IMR-90 (cell line): ENCODE data around the gene COPS9. TPM values are rescaled to one million over a fixed set of nuclear protein-coding genes. Genes with fewer than 3 reads are reported as not detected.

Experiments used
- ATAC-seq: fragments of 200-7000 bp; cut with Tn5 transposase; 2 replicates; pipeline ENCODE4 v1.9.1; 2020; ENCODE audit warnings: low read depth, mild to moderate bottlenecking, moderate library complexity
- BruUV-seq: library from RNA; stranded (reverse); fragments of 400-500 nt; replicated peaks from 2 replicates; lab custom pipeline; 2021; lab: Mats Ljungman, UMichigan
- CTCF ChIA-PET: fragments of 300-600 bp; formaldehyde crosslinking; extraction: SDS; loops from one replicate; lab custom pipeline; 2021; ENCODE audit warnings: antibody characterized with exemption; lab: Yijun Ruan, JAX
- POLR2A ChIA-PET: fragments of 300-600 bp; sonication (Branson Sonifier 250); formaldehyde crosslinking; loops from one replicate; lab custom pipeline; 2022; ENCODE audit warnings: antibody characterized with exemption; ENCODE audit not compliant: unreplicated experiment; lab: Charles Lee
- DNase-seq: peaks from one replicate; pipeline ENCODE4 v3.0.0; 2013
- H2AFZ ChIP-seq: replicated peaks from 2 replicates; pipeline ENCODE3; 2013; ENCODE audit warnings: low read length, mild to moderate bottlenecking; ENCODE audit not compliant: poor library complexity
- H2AK5ac ChIP-seq: 2 replicates; pipeline ENCODE4 v1.6.1; 2013; ENCODE audit warnings: low read depth, low read length, inconsistent platforms
- H2AK9ac ChIP-seq: replicated peaks from 2 replicates; pipeline ENCODE3; 2013; ENCODE audit warnings: mild to moderate bottlenecking, low read depth, low read length, moderate library complexity; ENCODE audit not compliant: poor library complexity
- H2BK120ac ChIP-seq: 2 replicates; pipeline ENCODE4 v1.6.1; 2013; ENCODE audit warnings: low read depth, low read length, inconsistent platforms
- H2BK15ac ChIP-seq: 3 replicates; pipeline ENCODE4 v1.6.1; 2013; ENCODE audit warnings: low read depth, low read length, inconsistent platforms
- H2BK20ac ChIP-seq: 2 replicates; pipeline ENCODE4 v1.6.1; 2013; ENCODE audit warnings: low read depth, mild to moderate bottlenecking, inconsistent platforms, low read length, moderate library complexity
- H2BK5ac ChIP-seq: 2 replicates; pipeline ENCODE4 v1.6.1; 2013; ENCODE audit warnings: mild to moderate bottlenecking, low read depth, low read length, inconsistent platforms; ENCODE audit not compliant: poor library complexity, severe bottlenecking
- H3K14ac ChIP-seq: replicated peaks from 2 replicates; pipeline ENCODE4 v1.6.1; 2013; ENCODE audit warnings: low read depth, low read length, inconsistent platforms
- H3K18ac ChIP-seq: 2 replicates; pipeline ENCODE4 v1.6.1; 2013; ENCODE audit warnings: low read depth, low read length, control low read depth
- H3K23ac ChIP-seq: 2 replicates; pipeline ENCODE4 v1.6.1; 2013; ENCODE audit warnings: low read depth, low read length, inconsistent platforms
- H3K27ac ChIP-seq: 2 replicates; pipeline ENCODE4 v1.5.1; 2013; ENCODE audit warnings: mild to moderate bottlenecking, control low read depth, low read length; ENCODE audit not compliant: insufficient read depth
- H3K27me3 ChIP-seq: 2 replicates; pipeline ENCODE4 v1.6.1; 2013; ENCODE audit warnings: low read length; ENCODE audit not compliant: control insufficient read depth, insufficient read depth
- H3K36me3 ChIP-seq: 2 replicates; pipeline ENCODE4 v1.6.1; 2013; ENCODE audit warnings: low read length, mixed read lengths; ENCODE audit not compliant: control insufficient read depth, insufficient read depth
- H3K4ac ChIP-seq: 2 replicates; pipeline ENCODE4 v1.6.1; 2013; ENCODE audit warnings: low read depth, low read length, inconsistent platforms
- H3K4me1 ChIP-seq: 2 replicates; pipeline ENCODE4 v1.6.1; 2013; ENCODE audit warnings: low read length, mixed read lengths; ENCODE audit not compliant: control insufficient read depth, insufficient read depth
- H3K4me2 ChIP-seq: 2 replicates; pipeline ENCODE4 v1.6.1; 2013; ENCODE audit warnings: low read depth, mild to moderate bottlenecking, control low read depth, low read length, moderate library complexity
- H3K4me3 ChIP-seq: 2 replicates; pipeline ENCODE4 v1.5.1; 2013; ENCODE audit warnings: low read depth, mild to moderate bottlenecking, control low read depth, low read length, moderate library complexity; ENCODE audit not compliant: insufficient read depth
- H3K56ac ChIP-seq: 2 replicates; pipeline ENCODE4 v1.6.1; 2013; ENCODE audit warnings: low read length, inconsistent platforms; ENCODE audit not compliant: insufficient read depth; ENCODE audit errors: extremely low read depth
- H3K79me1 ChIP-seq, 2 experiments: 2 replicates each; pipeline ENCODE4 v1.6.1; 2013; ENCODE audit warnings: low read length in 2 of 2, inconsistent platforms in 1 of 2, low read depth in 1 of 2
- H3K9ac ChIP-seq: 2 replicates; pipeline ENCODE4 v1.6.1; 2013; ENCODE audit warnings: low read depth, low read length, control low read depth
- H3K9me1 ChIP-seq: 2 replicates; pipeline ENCODE4 v1.6.1; 2013; ENCODE audit warnings: low read length, inconsistent platforms; ENCODE audit not compliant: insufficient read depth
- H3K9me3 ChIP-seq: 2 replicates; pipeline ENCODE4 v1.6.1; 2013; ENCODE audit warnings: low read length; ENCODE audit not compliant: control insufficient read depth, insufficient read depth
- H4K20me1 ChIP-seq: 2 replicates; pipeline ENCODE4 v1.6.1; 2013; ENCODE audit warnings: low read length, inconsistent platforms; ENCODE audit not compliant: insufficient read depth
- H4K5ac ChIP-seq: 2 replicates; pipeline ENCODE4 v1.6.1; 2013; ENCODE audit warnings: mild to moderate bottlenecking, low read depth, low read length, control low read depth
- H4K8ac ChIP-seq, 2 experiments: 2 replicates each; pipeline ENCODE4 v1.6.1; 2013; ENCODE audit warnings: low read depth in 2 of 2, low read length in 2 of 2, control low read depth in 1 of 2, inconsistent platforms in 1 of 2
- H4K91ac ChIP-seq: 2 replicates; pipeline ENCODE4 v1.6.1; 2013; ENCODE audit warnings: low read depth, low read length, inconsistent platforms; ENCODE audit not compliant: insufficient read depth
- CEBPB ChIP-seq: IDR thresholded peaks from 2 replicates; pipeline ENCODE4 v1.6.1; 2012; ENCODE audit warnings: low read depth, low read length, improper control_type of control experiment
- CTCF ChIP-seq: conservative IDR thresholded peaks from 2 replicates; pipeline ENCODE4 v1.5.1; 2012; ENCODE audit warnings: mild to moderate bottlenecking, low read depth, low read length, improper control_type of control experiment
- ELK1 ChIP-seq: fragments of 150-350 bp; IDR thresholded peaks from 2 replicates; pipeline ENCODE4 v1.6.1; 2016; ENCODE audit warnings: low read depth, mild to moderate bottlenecking, low read length, moderate library complexity, borderline replicate concordance
- FOS ChIP-seq: fragments of 150-350 bp; IDR thresholded peaks from 2 replicates; pipeline ENCODE4 v1.6.1; 2016; ENCODE audit warnings: low read depth, low read length
- MAFK ChIP-seq: IDR thresholded peaks from 2 replicates; pipeline ENCODE4 v1.6.1; 2012; ENCODE audit warnings: low read depth, low read length, improper control_type of control experiment
- MAZ ChIP-seq: IDR thresholded peaks from 2 replicates; pipeline ENCODE4 v1.6.1; 2012; ENCODE audit warnings: low read depth, mild to moderate bottlenecking, low read length, improper control_type of control experiment, moderate library complexity, borderline replicate concordance
- MXI1 ChIP-seq: IDR thresholded peaks from 2 replicates; pipeline ENCODE4 v1.6.1; 2012; ENCODE audit warnings: low read depth, mild to moderate bottlenecking, low read length, moderate library complexity, borderline replicate concordance
- NFE2L2 ChIP-seq: fragments of 150-350 bp; IDR thresholded peaks from 2 replicates; pipeline ENCODE4 v1.6.1; 2016; ENCODE audit warnings: low read depth, mild to moderate bottlenecking, low read length
- POLR2A ChIP-seq: IDR thresholded peaks from 2 replicates; pipeline ENCODE4 v1.6.1; 2012; ENCODE audit warnings: mild to moderate bottlenecking, low read depth, low read length
- RAD21 ChIP-seq: IDR thresholded peaks from 2 replicates; pipeline ENCODE4 v1.6.1; 2012; ENCODE audit warnings: low read length, improper control_type of control experiment
- RCOR1 ChIP-seq: IDR thresholded peaks from 2 replicates; pipeline ENCODE4 v1.6.1; 2012; ENCODE audit warnings: mild to moderate bottlenecking, low read length, improper control_type of control experiment; ENCODE audit not compliant: insufficient replicate concordance
- RFX5 ChIP-seq: IDR thresholded peaks from 2 replicates; pipeline ENCODE4 v1.8.0; 2012; ENCODE audit warnings: low read depth, mild to moderate bottlenecking, low read length, moderate library complexity
- SMC3 ChIP-seq: fragments of 150-350 bp; IDR thresholded peaks from 2 replicates; pipeline ENCODE4 v1.6.1; 2016; ENCODE audit warnings: low read depth, mild to moderate bottlenecking, antibody characterized with exemption, low read length, moderate library complexity
- WGBS, 2 experiments: methylation state at CpG; one replicate each; pipeline versions ENCODE4 v1.1.5 to v1.1.7; 2013; ENCODE audit warnings: missing lambda C conversion rate in 2 of 2; ENCODE audit not compliant: insufficient read length in 1 of 2; ENCODE audit errors: extremely low coverage in 2 of 2; 5-methylcytosine and 5-hydroxymethylcytosine counted together
- dilution Hi-C: fragments of 300-500 bp; cut with HindIII; formaldehyde crosslinking; loops from one replicate; pipeline ENCODE4 v1.14.3; 2018; ENCODE audit warnings: low sequenced_read_pairs; ENCODE audit not compliant: unreplicated experiment
- in situ Hi-C: fragments of 300-500 bp; cut with MboI; formaldehyde crosslinking; loops from 3 replicates; pipeline ENCODE4 v1.14.3; 2019; ENCODE audit warnings: low sequenced_read_pairs, inconsistent platforms, mixed read lengths
- intact Hi-C: fragments of 100-400 bp; cut with micrococcal nuclease; formaldehyde crosslinking; loops from 2 replicates; pipeline ENCODE4 v1.10.0; 2022
- polyA plus RNA-seq, 3 experiments: library from polyadenylated mRNA; depleted of rRNA; stranded (reverse); fragments of >200 nt; gene quantifications; 2 replicates each; pipeline ENCODE4 v1.2.3, GENCODE V29; 2012; ENCODE audit warnings: low replicate concordance in 1 of 3
- total RNA-seq: library from RNA; depleted of rRNA; stranded (reverse); fragments of >200 nt; gene quantifications from 2 replicates; pipeline ENCODE4 v1.2.3, GENCODE V29; 2012

The COPS9 gene
- total and polyA plus RNA-seq, 2 of the 4 experiments (the other 2 are of a cell fraction): 85.9 to 309 TPM

- BruUV-seq: no TSS peak
- no peak overlapping the region for H3K27ac ChIP-seq
- no peak overlapping the region for H2BK120ac ChIP-seq
- no peak for ATAC-seq
- no peak overlapping the region for H3K4me2 ChIP-seq
- no peak for DNase-seq
- no peaks in the 10 kb centered on the region for H3K79me1 ChIP-seq
- no peak overlapping the region for H2AK9ac ChIP-seq
- no peak overlapping the region for H2AK5ac ChIP-seq
- H4K20me1 ChIP-seq: no peaks in the 10 kb centered on the region
- intact Hi-C loops: no loop called here
- ChIA-PET CTCF (no interaction called here), POLR2A (no interaction called here)
- no peak overlapping the region for H3K9ac ChIP-seq
- H4K5ac ChIP-seq: no peak overlapping the region
- H2BK15ac ChIP-seq: no peak overlapping the region
- dilution Hi-C loops: no loop called here
- H3K14ac ChIP-seq: no peak overlapping the region
- H4K8ac ChIP-seq: no peak overlapping the region
- WGBS, 2 experiments: 62% methylated on average over 2 of the region's 3 CpGs; no CpG with 5 or more reads in 1 of the 2 experiments
- no peak overlapping the region for H3K23ac ChIP-seq
- no peaks in the 10 kb centered on the region for H3K4me1 ChIP-seq
- no peak overlapping the region for H4K91ac ChIP-seq
- H3K36me3 ChIP-seq: no peaks in the 10 kb centered on the region
- no peaks in the 10 kb centered on the region; the same call in 1 of the 2 replicates for H3K9me3 ChIP-seq
- no peak overlapping the region for H3K56ac ChIP-seq
- H3K9me1 ChIP-seq: no peaks in the 10 kb centered on the region
- no peak overlapping the region for H3K4ac ChIP-seq
- TF ChIP-seq FOS: no peak
- TF ChIP-seq NFE2L2: no peak
- TF ChIP-seq RCOR1: no peak
- TF ChIP-seq MXI1: no peak
- TF ChIP-seq RAD21: no peak
- no peak for TF ChIP-seq CTCF
- TF ChIP-seq SMC3: no peak
- TF ChIP-seq MAZ: no peak
- TF ChIP-seq RFX5: no peak
- TF ChIP-seq POLR2A: no peak
- TF ChIP-seq CEBPB: no peak
- no peak for TF ChIP-seq ELK1
- TF ChIP-seq MAFK: no peak
- H3K18ac ChIP-seq: no peak overlapping the region
- no peak overlapping the region for H2BK5ac ChIP-seq
- peaks cover 72% of the 10 kb centered on the region for H3K27me3 ChIP-seq
- in situ Hi-C loops: no loop called here
- H2AFZ ChIP-seq: no peak overlapping the region
- no peak overlapping the region for H2BK20ac ChIP-seq
- H3K4me3 ChIP-seq: no peak overlapping the region
Measured at GRCh38 chr2:240178564-240178963, 42.5 kb upstream of the COPS9 start.
